DND-41 (cell line): ENCODE data around the gene RNF213.

ENCODE experiments used
- EZH2 ChIP-seq: IDR thresholded peaks from 3 replicates; pipeline ENCODE4 v1.6.1; 2012; ENCODE audit warnings: borderline replicate concordance, low read depth, mild to moderate bottlenecking, moderate library complexity, low read length, inconsistent platforms; ENCODE audit not compliant: severe bottlenecking
- TF ChIP-seq, protein P1 (sequence below): IDR thresholded peaks from 2 replicates; pipeline ENCODE4 v1.5.1; 2012; ENCODE audit warnings: borderline replicate concordance, low read length, moderate library complexity, mild to moderate bottlenecking; ENCODE audit not compliant: poor library complexity, severe bottlenecking; ENCODE audit errors: extremely low read depth

GRCh38 chr17:80245566-80246265 is 14.9 kb upstream of the RNF213 start:
- TF ChIP-seq, protein P1, sequence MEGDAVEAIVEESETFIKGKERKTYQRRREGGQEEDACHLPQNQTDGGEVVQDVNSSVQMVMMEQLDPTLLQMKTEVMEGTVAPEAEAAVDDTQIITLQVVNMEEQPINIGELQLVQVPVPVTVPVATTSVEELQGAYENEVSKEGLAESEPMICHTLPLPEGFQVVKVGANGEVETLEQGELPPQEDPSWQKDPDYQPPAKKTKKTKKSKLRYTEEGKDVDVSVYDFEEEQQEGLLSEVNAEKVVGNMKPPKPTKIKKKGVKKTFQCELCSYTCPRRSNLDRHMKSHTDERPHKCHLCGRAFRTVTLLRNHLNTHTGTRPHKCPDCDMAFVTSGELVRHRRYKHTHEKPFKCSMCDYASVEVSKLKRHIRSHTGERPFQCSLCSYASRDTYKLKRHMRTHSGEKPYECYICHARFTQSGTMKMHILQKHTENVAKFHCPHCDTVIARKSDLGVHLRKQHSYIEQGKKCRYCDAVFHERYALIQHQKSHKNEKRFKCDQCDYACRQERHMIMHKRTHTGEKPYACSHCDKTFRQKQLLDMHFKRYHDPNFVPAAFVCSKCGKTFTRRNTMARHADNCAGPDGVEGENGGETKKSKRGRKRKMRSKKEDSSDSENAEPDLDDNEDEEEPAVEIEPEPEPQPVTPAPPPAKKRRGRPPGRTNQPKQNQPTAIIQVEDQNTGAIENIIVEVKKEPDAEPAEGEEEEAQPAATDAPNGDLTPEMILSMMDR = no peak
- TF ChIP-seq EZH2 = no peak
